ENCODE results near the gene SUGP2.

Gene SUGP2

DNA sequence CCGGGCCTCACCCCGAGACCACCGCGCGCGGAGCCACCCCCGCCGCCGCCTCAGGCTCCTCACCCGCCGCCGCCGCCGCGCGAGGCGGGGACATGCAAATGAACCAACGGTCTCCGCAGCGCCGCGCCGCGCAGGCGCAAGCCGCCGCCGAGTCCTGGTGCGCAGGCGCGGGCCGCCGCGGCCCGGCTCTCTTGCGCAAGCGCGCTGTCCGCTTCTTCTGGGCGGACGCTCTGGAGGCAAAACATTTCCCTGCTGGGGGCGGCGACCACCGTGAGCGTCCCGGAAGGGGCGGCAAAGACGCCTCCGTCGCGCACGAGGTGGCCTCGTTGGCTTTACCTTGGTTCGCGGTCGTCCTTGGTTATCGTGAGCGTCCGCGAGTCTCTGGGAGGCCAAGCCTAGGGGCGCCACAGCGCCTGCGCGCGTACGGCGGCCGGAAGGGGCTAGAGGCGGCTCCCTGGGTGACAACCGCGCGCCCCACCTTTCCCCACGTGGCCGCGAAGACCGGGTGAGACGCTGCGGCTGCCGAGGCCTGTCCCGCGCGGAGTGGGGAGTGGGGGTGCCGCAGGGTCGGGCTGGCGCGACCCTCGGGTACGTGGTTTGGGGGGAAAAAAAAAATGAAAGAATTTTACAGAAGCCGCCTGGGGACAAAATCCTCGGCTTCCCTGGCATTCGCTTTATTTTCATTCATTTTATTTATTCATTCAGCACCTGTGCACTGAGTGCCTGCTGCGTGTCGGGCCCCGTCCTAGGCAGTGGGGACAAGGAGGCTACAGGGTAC lies at the start of gene SUGP2, which contains the start of gene ARMC6:
Gene SUGP2, minus strand, starts transcription at position 92 of the 778 bp plus-strand sequence. CDS start 2,446 bp downstream, outside the sequence.
Gene ARMC6, plus strand, starts transcription at position 178 of the 778 bp plus-strand sequence. CDS start 607 bp downstream, outside the sequence.
- Histone ChIP-seq H3K27me3 (replicated peaks; ENCODE audit: control insufficient read depth, insufficient read depth, low read length) (no peaks in the 10 kb centered on the region), H3K4me3 (ENCODE audit: low read length) (peak within 1 kb of the TSS; percentile 96), H3K9ac (ENCODE audit: low read length) (peak within 1 kb of the TSS; percentile 98), H3K4me1 (ENCODE audit: control insufficient read depth, insufficient read depth, low read length) (peaks cover 15% of the 10 kb centered on the region), H3K9me3 (ENCODE audit: control insufficient read depth, low read length) (no peaks in the 10 kb centered on the region), H3K36me3 (ENCODE audit: control insufficient read depth, insufficient read depth, low read length, severe bottlenecking) (peaks cover 24% of the 10 kb centered on the region)
- DNase-seq (ENCODE audit: low read depth) = peak; percentile 94

DNA sequence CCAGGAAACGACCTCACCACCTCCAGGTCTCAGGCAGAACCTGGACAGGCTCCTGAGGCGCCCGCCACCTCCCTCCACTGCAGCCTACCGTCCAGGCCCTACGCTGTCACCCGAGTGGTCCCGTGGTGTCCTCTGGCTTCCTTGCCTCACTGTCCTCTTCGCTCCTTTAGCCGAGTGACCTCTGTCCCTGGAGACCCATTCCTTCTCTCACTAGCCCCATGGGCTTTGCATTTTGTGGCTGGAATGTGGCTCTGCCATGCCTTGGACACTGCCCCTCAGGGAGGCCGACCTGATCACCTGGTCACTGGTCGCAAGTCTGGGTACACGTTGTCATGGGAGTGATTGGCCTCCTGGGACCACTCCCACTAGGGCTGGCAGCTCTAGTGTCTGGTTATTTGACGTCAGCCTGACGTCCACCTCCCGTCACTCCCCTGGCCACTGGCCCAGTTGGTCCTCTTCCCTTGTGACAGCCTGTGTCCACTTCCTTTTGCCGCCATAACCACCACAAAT lies 48.4 kb upstream of the SUGP2 start:
- H3K27me3 ChIP-seq (replicated peaks; ENCODE audit: control insufficient read depth, insufficient read depth, low read length) = no peaks in the 10 kb centered on the region
- H3K4me1 ChIP-seq (ENCODE audit: control insufficient read depth, insufficient read depth, low read length) = no peaks in the 10 kb centered on the region
- H3K36me3 ChIP-seq (ENCODE audit: control insufficient read depth, insufficient read depth, low read length, severe bottlenecking) = no peaks in the 10 kb centered on the region
- DNase-seq (ENCODE audit: low read depth) = no peak
- H3K9ac ChIP-seq (ENCODE audit: low read length) = no peak overlapping the region
- H3K9me3 ChIP-seq (ENCODE audit: control insufficient read depth, low read length) = no peaks in the 10 kb centered on the region
- no peak overlapping the region for H3K4me3 ChIP-seq (ENCODE audit: low read length)

DNA sequence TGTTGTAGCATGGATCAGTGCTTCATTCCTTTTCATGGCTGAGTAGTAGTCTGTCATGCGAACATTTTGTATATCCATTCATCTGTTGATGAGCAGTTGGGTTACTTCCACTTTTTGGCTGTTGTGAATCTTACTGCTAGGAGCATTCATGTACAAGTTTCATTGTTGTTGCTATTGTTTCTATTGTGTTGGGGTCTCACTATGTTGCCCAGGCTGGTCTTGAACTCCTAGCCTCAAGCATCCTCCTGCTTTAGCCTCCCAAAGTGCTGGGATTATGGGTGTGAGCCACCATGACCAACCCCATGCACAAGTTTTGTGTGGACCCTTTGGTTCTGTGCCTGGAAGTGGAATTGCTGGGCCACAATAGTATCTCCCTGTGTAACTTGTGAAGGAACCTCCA lies 46.3 kb upstream of the SUGP2 start:
- no peak overlapping the region for H3K4me3 ChIP-seq (ENCODE audit: low read length)
- H3K36me3 ChIP-seq (ENCODE audit: control insufficient read depth, insufficient read depth, low read length, severe bottlenecking) = no peaks in the 10 kb centered on the region

DNA sequence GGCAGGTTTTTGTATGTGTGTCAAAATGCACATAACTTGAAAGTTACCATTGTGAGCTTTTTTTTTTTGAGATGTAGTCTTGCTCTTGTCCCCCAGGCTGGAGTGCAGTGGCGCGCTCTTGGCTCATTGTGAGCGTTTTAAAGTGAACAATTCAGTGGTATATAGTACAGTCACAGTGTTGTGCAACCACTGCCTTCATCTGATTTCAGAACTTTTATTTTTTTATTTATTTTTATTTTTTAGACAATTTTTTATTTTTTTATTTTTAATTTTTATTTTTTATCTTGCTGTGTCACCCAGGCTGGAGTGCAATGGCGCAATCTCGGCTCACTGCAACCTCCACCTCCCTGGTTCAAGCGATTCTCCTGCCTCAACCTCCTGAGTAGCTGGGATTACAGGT lies 45.5 kb upstream of the SUGP2 start:
- DNase-seq (ENCODE audit: low read depth) = no peak
- Histone ChIP-seq H3K27me3 (replicated peaks; ENCODE audit: control insufficient read depth, insufficient read depth, low read length) (no peaks in the 10 kb centered on the region), H3K9me3 (ENCODE audit: control insufficient read depth, low read length) (no peaks in the 10 kb centered on the region), H3K9ac (ENCODE audit: low read length) (no peak overlapping the region), H3K4me3 (ENCODE audit: low read length) (no peak overlapping the region), H3K4me1 (ENCODE audit: control insufficient read depth, insufficient read depth, low read length) (no peaks in the 10 kb centered on the region), H3K36me3 (ENCODE audit: control insufficient read depth, insufficient read depth, low read length, severe bottlenecking) (no peaks in the 10 kb centered on the region)

More for the DNA sequence above, 46.3 kb upstream of the SUGP2 start:
- H3K9me3 ChIP-seq (ENCODE audit: control insufficient read depth, low read length) = no peaks in the 10 kb centered on the region
- no peaks in the 10 kb centered on the region for H3K4me1 ChIP-seq (ENCODE audit: control insufficient read depth, insufficient read depth, low read length)
- no peaks in the 10 kb centered on the region for H3K27me3 ChIP-seq (replicated peaks; ENCODE audit: control insufficient read depth, insufficient read depth, low read length)
- no peak overlapping the region for H3K9ac ChIP-seq (ENCODE audit: low read length)
- no peak for DNase-seq (ENCODE audit: low read depth)

DNA sequence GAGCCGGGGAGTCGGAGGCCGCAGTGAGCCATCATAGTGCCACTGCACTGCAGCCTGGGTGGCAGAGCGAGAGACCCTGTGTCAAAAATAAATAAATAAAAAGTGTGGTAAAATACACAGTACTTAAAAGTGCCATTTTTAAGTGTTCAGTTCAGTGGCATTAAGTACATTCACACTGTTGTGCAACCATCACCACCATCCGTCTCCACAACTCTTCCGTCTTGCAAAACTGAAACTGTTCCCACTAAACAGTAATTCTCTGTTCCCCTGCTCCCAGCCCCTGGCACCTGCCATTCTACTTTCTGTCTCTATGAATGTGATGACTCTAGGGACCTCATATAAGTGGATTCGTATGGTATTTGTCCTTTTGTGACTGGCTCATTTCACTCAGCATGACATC lies 43.8 kb upstream of the SUGP2 start:
- no peaks in the 10 kb centered on the region for H3K36me3 ChIP-seq (ENCODE audit: control insufficient read depth, insufficient read depth, low read length, severe bottlenecking)
- H3K27me3 ChIP-seq (replicated peaks; ENCODE audit: control insufficient read depth, insufficient read depth, low read length) = no peaks in the 10 kb centered on the region
- H3K9me3 ChIP-seq (ENCODE audit: control insufficient read depth, low read length) = no peaks in the 10 kb centered on the region
- no peak overlapping the region for H3K9ac ChIP-seq (ENCODE audit: low read length)
- no peak overlapping the region for H3K4me3 ChIP-seq (ENCODE audit: low read length)
- no peak for DNase-seq (ENCODE audit: low read depth)
- H3K4me1 ChIP-seq (ENCODE audit: control insufficient read depth, insufficient read depth, low read length) = no peaks in the 10 kb centered on the region

DNA sequence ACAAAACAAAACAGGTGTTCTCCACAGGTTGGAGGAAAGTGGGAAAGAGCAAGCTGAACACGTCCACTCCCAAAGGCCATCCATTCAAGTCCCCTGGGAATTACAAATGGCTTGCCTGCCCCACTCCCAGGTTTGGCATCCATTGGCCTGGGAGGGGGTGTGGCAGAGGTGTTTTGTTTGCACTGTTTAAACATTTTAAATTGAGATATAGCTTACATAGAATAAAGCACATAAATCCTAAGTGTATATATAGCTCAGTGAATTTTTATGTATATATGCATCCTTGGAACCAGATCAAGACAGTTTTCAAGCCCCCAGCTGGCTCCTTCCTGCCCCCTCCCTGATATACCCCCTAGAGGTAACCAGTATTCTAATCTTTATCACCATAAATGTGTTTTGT lies 43.2 kb upstream of the SUGP2 start:
- H3K36me3 ChIP-seq (ENCODE audit: control insufficient read depth, insufficient read depth, low read length, severe bottlenecking) = no peaks in the 10 kb centered on the region
- H3K27me3 ChIP-seq (replicated peaks; ENCODE audit: control insufficient read depth, insufficient read depth, low read length) = no peaks in the 10 kb centered on the region
- DNase-seq (ENCODE audit: low read depth) = no peak
- no peaks in the 10 kb centered on the region for H3K4me1 ChIP-seq (ENCODE audit: control insufficient read depth, insufficient read depth, low read length)
- no peak overlapping the region for H3K4me3 ChIP-seq (ENCODE audit: low read length)
- H3K9me3 ChIP-seq (ENCODE audit: control insufficient read depth, low read length) = no peaks in the 10 kb centered on the region
- H3K9ac ChIP-seq (ENCODE audit: low read length) = no peak overlapping the region

DNA sequence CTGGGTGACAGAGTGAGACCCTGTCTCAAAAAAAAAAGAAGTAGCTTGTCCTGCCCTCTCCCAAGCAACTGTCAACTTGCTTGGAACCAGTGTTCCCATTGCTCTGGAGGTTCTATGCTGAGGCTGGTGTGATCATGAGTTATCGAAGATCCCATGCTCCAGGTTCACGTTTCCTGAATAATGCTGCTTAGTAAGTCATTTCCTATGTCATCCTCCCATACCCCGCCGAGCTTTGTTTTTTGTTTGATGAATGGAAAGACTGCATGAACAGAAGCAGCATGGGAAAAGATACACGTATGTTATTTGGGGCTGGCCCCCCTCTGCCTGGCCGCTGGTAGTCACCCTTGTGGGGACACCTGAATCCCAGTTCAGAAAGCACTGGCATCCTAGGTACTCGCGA lies 41.8 kb upstream of the SUGP2 start:
- H3K4me3 ChIP-seq (ENCODE audit: low read length) = no peak overlapping the region
- H3K9ac ChIP-seq (ENCODE audit: low read length) = no peak overlapping the region
- DNase-seq (ENCODE audit: low read depth) = no peak
- no peaks in the 10 kb centered on the region for H3K4me1 ChIP-seq (ENCODE audit: control insufficient read depth, insufficient read depth, low read length)
- no peaks in the 10 kb centered on the region for H3K36me3 ChIP-seq (ENCODE audit: control insufficient read depth, insufficient read depth, low read length, severe bottlenecking)
- no peaks in the 10 kb centered on the region for H3K27me3 ChIP-seq (replicated peaks; ENCODE audit: control insufficient read depth, insufficient read depth, low read length)
- H3K9me3 ChIP-seq (ENCODE audit: control insufficient read depth, low read length) = no peaks in the 10 kb centered on the region

DNA sequence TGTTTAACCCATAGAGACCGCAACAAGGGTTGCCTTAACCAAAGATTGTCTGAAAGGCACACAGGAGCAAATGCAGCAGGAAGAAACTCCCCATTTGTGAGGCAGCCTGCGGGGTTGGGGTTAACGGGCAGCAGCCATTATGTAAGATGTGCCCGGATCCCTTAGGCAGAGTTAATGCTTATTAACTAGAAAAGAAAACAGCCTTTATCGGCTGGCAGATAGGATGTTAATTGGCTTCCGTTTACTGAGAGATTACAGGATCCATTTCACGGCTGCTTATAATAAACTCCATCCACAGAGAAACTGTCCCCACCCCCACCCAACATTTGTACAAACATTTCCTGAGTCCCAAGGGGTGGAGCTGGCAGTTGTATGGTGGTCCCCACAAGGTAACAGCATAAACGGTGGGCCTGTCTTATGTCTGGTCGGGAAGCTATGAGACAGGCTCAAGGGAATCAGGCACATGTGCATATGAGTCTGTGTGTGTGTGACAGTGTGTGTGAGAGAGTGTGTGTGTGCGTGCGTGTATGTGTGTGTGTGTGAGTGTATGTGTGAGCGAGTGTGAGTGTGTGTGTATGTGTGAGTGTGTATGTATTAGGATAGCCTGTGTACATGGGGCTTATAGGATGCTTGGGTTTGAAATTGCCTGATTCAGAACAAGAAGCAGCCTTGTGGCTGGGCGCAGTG lies 41.0 kb upstream of the SUGP2 start:
- no peaks in the 10 kb centered on the region for H3K9me3 ChIP-seq (ENCODE audit: control insufficient read depth, low read length)
- no peak for DNase-seq (ENCODE audit: low read depth)
- no peaks in the 10 kb centered on the region for H3K27me3 ChIP-seq (replicated peaks; ENCODE audit: control insufficient read depth, insufficient read depth, low read length)
- no peaks in the 10 kb centered on the region for H3K4me1 ChIP-seq (ENCODE audit: control insufficient read depth, insufficient read depth, low read length)
- H3K4me3 ChIP-seq (ENCODE audit: low read length) = no peak overlapping the region
- H3K9ac ChIP-seq (ENCODE audit: low read length) = no peak overlapping the region
- no peaks in the 10 kb centered on the region for H3K36me3 ChIP-seq (ENCODE audit: control insufficient read depth, insufficient read depth, low read length, severe bottlenecking)

DNA sequence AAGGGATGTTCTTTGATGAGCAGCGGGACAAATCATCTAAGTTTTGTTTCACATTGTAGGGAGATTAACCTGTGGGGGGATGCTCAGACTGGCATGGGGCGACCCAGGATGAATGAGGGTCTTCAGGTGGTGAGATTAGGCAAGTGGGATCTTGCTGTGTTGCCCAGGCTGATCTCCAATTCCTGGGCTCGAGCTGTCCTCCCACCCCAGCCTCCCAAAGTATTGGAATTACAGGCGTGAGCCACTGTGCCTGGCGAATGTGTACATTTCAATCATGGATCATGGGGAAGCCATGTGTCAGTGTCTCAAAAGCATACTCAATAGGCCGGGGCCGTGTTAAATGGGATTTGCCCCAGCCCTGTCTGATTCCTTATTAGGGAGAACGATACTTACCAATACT lies 38.6 kb upstream of the SUGP2 start:
- Histone ChIP-seq H3K4me3 (ENCODE audit: low read length) (no peak overlapping the region), H3K4me1 (ENCODE audit: control insufficient read depth, insufficient read depth, low read length) (peaks cover 15% of the 10 kb centered on the region), H3K36me3 (ENCODE audit: control insufficient read depth, insufficient read depth, low read length, severe bottlenecking) (no peaks in the 10 kb centered on the region), H3K9ac (ENCODE audit: low read length) (no peak overlapping the region), H3K27me3 (replicated peaks; ENCODE audit: control insufficient read depth, insufficient read depth, low read length) (no peaks in the 10 kb centered on the region), H3K9me3 (ENCODE audit: control insufficient read depth, low read length) (no peaks in the 10 kb centered on the region)
- DNase-seq (ENCODE audit: low read depth) = no peak

DNA sequence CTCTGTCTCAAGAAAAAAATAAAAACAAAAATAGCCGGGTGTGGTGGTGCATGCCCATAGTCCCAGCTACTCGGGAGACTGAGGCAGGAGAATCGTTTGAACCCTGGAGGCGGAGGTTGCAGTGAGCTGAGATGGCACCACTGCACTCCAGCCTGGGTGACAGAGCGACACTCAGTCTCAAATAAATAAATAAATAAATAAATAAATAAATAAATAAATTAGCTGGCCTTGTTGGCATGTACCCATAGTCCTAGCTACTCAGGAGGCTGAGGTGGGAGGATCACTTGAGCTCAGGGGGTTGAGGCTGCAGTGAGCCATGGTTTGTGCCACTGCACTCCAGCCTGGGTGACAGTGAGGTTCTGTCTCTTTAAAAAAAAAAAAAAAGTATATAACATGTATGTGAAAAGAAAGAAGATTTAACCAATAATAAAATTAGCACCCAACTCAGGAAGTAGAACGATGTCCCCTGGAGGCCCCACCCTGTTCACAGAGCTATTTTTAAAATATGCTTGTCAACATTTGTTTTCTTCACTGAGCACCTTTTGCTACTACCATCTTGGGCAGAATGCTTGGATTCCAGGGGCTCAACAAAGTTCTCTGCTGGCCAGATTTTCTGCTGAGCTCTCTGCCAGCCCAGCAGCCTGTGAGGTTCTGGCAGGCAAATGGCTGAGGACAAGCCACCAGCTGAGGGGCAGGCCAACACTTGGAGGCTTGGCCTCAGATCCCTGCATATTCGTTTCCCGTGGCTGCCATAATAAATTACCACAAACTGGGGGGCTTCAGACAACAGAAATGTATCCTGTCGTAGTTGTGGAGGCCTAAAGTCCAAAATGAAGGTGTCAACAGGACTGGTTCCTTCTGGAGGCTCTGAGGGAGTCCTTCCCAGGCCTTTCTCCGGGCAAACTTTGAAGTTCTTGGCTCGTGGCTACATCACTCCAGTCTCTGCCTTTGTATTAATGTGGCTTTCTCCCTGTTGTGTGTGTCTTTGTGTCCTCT lies 35.6 kb upstream of the SUGP2 start:
- DNase-seq (ENCODE audit: low read depth) = no peak
- H3K4me1 ChIP-seq (ENCODE audit: control insufficient read depth, insufficient read depth, low read length) = peaks cover 29% of the 10 kb centered on the region
- H3K4me3 ChIP-seq (ENCODE audit: low read length) = no peak overlapping the region
- H3K9me3 ChIP-seq (ENCODE audit: control insufficient read depth, low read length) = no peaks in the 10 kb centered on the region
- no peaks in the 10 kb centered on the region for H3K36me3 ChIP-seq (ENCODE audit: control insufficient read depth, insufficient read depth, low read length, severe bottlenecking)
- H3K27me3 ChIP-seq (replicated peaks; ENCODE audit: control insufficient read depth, insufficient read depth, low read length) = no peaks in the 10 kb centered on the region
- H3K9ac ChIP-seq (ENCODE audit: low read length) = no peak overlapping the region
